GM19240 (cell line): Measurements from ENCODE around the gene GSDME.

Experiments
- DNase-seq: peaks from one replicate; pipeline ENCODE4 v3.0.0; 2011; ENCODE audit warnings: low spot score; ENCODE audit not compliant: insufficient read length

GSDME gene

GRCh38 chr7:24656608-24657007 lies 100.7 kb downstream of the GSDME start:
- no peak for DNase-seq

GRCh38 chr7:24654305-24654704 lies 103.0 kb downstream of the GSDME start:
- DNase-seq: no peak

GRCh38 chr7:24653316-24654085 lies 103.8 kb downstream of the GSDME start:
- no peak for DNase-seq

DNA sequence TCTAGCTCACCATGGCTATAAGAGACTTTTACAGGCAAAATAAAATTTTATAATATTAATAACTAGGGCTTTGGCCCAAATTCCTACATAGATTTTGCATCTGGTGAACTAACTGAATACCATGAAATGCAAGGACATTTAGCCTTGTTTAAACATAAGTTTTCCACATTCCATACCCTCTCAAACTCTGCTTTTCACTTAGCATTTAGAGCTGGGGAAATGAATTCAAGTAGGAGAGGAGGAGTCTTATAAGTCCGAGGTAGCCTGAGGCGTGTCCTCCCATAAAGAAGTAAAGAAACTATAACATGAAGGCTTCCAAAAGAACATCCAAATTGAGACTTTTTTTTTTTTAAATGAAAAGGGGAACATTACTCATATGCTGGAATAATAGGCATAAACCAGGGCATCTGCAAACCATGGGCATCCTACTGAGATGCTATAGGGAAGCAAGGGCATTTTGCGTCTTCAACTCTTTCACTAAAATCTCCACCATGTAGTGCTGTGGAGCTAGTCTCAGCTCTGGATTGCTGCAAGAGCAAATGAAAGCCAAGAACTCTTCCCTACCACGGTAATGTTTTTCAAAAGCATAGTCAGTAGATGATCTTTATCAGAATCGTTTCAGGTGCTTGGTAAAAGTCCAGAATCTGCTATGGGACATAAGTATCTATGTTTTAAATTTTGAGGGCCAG lies 104.9 kb downstream of the GSDME start:
- no peak for DNase-seq
